Fibroblast of pulmonary artery (primary cell): Measurements from ENCODE around the gene KIAA1217.

Experiments
- DNase-seq: peaks from one replicate; pipeline ENCODE4 v3.0.0-alpha.2; 2010; ENCODE audit warnings: low read depth
- H3K4me3 ChIP-seq: replicated peaks from 2 replicates; pipeline ENCODE4 v1.5.1; 2011; ENCODE audit warnings: low read depth, mild to moderate bottlenecking, control low read depth, low read length, moderate library complexity
- CTCF ChIP-seq: IDR thresholded peaks from 2 replicates; pipeline ENCODE4 v1.5.1; 2011; ENCODE audit warnings: mild to moderate bottlenecking, control low read depth, low read length, inconsistent platforms; ENCODE audit errors: missing control alignments

KIAA1217 gene

DNA sequence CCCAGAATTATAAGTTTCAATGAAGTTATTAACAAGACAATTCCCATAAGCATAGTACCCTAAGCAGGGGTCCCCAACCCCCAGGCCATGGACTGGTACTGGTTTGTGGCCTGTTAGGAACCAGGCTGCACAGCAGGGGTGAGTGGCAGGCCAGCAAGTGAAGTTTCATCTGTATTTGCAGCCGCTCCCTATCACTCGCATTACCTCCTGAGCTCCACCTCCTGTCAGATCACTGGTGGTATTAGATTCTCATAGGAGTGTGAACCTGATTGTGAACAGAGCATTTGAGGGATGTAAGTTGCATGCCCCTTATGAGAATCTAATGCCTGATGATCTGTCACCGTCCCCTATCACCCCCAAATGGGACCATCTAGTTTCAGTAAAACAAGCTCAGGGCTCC is 36.0 kb upstream of the KIAA1217 start:
- TF ChIP-seq CTCF: no peak
- no peak overlapping the region for H3K4me3 ChIP-seq
- DNase-seq: no peak

DNA sequence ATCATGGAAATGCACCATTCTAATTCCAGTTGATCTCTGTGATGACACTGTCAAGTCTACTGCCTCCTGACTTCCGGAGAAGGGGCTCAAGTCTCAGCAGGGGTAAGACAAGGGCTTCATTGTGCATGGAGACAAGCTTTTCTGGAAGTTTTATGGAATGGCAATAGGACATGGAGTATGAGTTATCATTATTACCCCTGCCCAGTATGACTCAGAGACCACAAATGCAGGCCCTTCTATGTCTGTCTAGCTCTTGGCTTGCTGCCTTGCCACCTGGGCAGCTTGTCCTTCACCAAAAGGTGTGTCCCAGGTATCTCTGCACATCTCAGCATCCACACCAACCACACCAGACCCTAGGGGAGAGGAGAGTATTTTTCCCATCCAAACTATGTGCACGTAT is 34.9 kb upstream of the KIAA1217 start:
- no peak for DNase-seq
- TF ChIP-seq CTCF: no peak
- no peak overlapping the region for H3K4me3 ChIP-seq

- no peak overlapping the region for H3K4me3 ChIP-seq
- no peak for TF ChIP-seq CTCF
- no peak for DNase-seq
These were observed 32.3 kb upstream of the KIAA1217 start for GRCh38 chr10:24176658-24177057.

DNA sequence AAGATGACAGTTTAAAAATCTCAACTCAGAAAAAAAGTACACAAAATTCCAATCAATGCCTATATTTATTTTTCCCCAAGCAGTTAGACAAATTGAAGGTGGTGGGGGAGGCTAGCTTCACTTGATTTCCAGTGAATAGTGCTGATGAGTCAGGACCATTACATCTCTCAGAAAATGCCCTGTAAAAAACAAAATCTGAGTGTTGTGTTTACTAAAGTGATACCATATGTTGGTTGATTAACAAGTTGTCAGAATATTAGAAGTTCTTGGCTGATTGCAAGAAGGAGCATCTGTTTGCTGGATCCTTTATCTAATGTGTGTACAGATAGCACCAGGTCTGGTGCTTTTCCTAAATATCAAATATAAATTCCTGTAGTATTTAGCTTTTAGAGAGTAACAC is 31.3 kb upstream of the KIAA1217 start:
- TF ChIP-seq CTCF: no peak
- H3K4me3 ChIP-seq: no peak overlapping the region
- no peak for DNase-seq

DNA sequence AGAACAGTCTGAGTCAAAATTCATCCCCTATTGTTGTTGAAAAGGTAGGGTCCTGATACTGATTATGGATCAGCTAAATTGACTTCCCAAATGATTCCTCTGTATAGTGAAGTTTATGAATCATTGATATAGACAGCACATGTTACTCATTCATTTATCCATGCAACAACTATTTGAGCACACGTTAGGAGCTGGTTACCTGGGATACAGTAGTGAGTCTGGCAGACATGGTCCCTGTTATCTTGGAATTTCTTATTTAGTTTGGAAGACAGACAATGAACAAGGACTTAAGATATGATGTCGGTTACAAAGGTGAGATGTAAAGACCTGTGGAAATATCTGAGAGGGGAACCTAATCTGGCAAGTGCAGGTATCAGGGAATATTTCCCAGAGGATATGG is 28.0 kb upstream of the KIAA1217 start:
- TF ChIP-seq CTCF: no peak
- DNase-seq: no peak
- no peak overlapping the region for H3K4me3 ChIP-seq

GRCh38 chr10:24184455-24184854 is 24.5 kb upstream of the KIAA1217 start:
- no peak for TF ChIP-seq CTCF
- no peak overlapping the region for H3K4me3 ChIP-seq
- DNase-seq: no peak

GRCh38 chr10:24193330-24193729 is 15.6 kb upstream of the KIAA1217 start:
- H3K4me3 ChIP-seq: no peak overlapping the region
- TF ChIP-seq CTCF: no peak
- no peak for DNase-seq
